GM18498 (cell line): ENCODE data around the gene OMA1.
"Not testable (repeated sequence)": the region's sequence is repeated elsewhere in the genome, so short reads cannot be mapped to it uniquely, and the experiment has no call there.

ENCODE experiments used
- ATAC-seq: cut with Tn5 transposase; IDR thresholded peaks from one replicate; pipeline ENCODE4 v1.9.1; 2021; ENCODE audit warnings: mild to moderate bottlenecking, moderate library complexity; ENCODE audit not compliant: unreplicated experiment

Gene OMA1

DNA sequence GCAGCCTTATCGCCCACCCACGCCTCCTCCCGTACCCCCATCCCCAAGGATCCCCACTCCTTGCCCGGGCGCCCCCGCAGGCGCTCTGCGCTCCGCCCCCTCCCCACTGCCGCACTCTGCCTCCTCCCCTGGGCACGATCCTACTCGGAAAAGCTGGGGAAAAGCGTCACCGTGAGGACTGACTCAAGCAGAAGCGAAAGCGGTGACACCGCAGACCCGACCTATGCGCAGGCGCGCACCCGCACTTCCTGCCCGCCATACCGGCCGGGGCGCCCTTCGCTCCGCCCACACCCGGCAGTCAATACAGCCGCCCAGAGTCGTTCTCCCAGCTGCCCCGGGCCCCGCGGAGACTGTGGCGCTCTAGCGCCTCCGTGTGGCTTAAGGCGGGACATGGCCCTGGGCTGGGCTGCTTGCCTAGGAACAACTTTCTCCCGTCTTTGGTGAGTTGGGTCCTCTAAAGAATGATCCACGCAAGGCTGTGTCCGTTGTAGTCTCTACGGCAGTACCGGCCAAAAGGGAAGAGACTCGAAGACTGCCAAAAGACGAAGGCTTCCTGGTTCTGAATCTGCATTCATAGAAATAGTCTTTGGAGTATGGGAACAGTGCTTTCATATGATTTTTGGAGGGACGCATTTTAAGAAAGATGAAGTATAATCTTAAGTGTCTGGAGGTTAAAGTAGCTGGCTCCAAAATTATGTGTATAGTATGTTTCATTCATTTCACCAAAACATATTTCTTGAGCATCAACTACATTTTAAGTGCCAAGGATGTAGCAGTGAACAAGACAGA lies at the start of gene OMA1:
OMA1 (minus strand) TSS at position 207 of the 789 bp plus-strand sequence. CDS start 7,432 bp downstream, outside the sequence.
- peak; percentile 97 for ATAC-seq

GRCh38 chr1:58594546-58594945 lies 48.0 kb upstream of the OMA1 start:
- ATAC-seq = no peak

GRCh38 chr1:58592522-58593134 lies 46.1 kb upstream of the OMA1 start:
- ATAC-seq = no peak

DNA sequence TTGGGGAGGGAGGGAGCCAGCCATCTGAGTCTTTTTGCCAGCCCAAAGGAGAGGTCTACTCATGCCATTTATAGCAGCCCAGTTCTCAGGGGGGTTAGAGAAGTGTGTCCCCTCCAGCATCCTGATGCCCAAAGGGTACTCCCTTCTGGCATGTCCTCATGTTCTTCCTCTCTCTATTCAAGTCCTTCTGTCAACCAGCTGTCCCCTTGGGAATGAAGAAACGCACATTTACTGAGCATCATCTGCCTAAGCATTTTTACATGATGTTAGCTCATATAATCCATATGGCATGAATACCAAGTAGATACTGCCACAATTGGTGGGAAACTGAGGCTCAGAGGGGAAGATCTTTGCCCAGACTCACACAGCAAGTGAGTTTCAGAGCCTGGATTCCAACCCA lies 45.3 kb upstream of the OMA1 start:
- ATAC-seq = no peak

DNA sequence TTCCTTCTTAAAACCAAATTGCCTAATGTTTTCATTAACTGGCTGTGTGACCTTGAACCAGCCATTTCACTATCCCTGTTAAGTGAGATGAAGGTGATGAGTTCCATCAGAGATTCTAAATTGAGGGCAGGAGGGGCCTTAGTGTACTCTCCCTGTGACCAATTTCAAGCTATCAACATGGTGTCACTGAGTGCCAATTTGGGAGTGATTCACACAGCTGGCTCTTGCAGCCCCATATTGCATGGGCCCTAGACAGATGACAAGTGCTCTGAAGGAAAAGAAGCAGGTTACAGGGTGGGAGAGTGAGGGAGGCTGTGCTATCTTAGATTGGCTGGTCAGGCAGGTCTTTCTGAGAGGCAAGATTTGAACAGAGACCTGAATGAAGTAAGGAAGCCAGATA lies 43.5 kb upstream of the OMA1 start:
- ATAC-seq = no peak

- no peak for ATAC-seq
Measured at GRCh38 chr1:58588396-58588795, 41.9 kb upstream of the OMA1 start.

DNA sequence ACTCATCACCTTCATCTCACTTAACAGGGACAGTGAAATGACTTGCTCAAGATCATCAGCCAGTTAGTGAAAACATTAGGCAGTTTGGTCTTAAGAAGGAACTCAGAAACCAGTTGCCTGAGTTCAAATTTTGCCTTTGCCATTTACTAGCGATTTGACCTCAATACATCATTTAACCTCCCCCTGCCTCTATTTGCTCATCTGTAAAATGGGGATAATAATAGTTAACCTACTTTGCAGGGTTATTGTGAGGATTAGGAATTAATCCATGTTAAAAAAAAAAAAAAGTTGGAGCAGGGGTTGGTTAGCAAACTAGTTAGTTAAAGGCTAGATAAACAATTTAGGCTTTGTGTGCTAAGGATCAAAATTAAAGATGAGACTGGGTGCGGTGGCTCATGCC lies 41.1 kb upstream of the OMA1 start:
- no peak for ATAC-seq

GRCh38 chr1:58586271-58586670 lies 39.7 kb upstream of the OMA1 start:
- ATAC-seq = no peak

DNA sequence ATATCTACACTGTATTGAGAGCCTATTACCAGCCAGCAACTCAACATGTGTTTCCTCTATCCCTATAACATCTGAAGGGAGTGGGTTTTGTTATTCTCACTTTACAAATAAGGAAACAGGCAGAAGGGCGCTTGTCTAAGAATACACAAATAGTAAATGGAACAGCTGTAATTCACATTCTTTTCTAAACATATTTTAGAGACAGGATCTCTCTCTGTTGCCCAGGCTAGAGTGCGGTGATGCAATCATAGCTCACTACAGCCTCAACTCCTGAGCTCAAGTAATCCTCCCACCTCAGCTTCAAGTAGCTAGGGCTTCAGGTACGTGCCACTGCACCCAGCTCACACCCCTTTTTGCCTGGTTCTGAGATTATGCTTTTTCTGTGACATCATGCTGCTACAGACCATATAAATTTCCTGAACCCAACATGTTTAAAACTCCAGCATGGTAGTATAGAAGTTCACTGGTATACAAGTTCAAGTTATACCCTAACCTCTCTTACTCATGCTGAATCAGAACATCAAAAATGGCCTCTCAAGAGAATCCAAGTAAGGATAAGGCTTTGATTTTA lies 39.1 kb upstream of the OMA1 start:
- ATAC-seq = no peak

DNA sequence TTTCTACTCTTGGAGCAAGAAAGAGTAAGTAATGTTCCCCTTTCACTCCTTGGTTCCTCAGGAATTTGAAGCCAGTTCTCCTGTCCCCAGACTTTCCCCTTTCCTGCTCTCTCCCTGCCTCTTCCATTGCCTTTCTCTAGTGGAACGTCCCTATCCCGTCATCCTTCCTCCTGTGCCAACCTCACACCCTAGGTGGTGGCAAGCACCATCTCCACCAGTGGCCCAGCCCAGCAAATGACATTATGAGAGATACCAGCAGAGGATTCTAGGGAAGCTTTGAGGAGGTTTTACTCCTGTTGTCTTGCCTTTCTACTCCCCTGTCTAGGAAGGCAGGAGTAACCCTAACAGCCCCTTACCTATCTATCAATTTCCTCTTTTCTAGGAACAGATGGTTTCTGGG lies 38.6 kb upstream of the OMA1 start:
- no peak for ATAC-seq

DNA sequence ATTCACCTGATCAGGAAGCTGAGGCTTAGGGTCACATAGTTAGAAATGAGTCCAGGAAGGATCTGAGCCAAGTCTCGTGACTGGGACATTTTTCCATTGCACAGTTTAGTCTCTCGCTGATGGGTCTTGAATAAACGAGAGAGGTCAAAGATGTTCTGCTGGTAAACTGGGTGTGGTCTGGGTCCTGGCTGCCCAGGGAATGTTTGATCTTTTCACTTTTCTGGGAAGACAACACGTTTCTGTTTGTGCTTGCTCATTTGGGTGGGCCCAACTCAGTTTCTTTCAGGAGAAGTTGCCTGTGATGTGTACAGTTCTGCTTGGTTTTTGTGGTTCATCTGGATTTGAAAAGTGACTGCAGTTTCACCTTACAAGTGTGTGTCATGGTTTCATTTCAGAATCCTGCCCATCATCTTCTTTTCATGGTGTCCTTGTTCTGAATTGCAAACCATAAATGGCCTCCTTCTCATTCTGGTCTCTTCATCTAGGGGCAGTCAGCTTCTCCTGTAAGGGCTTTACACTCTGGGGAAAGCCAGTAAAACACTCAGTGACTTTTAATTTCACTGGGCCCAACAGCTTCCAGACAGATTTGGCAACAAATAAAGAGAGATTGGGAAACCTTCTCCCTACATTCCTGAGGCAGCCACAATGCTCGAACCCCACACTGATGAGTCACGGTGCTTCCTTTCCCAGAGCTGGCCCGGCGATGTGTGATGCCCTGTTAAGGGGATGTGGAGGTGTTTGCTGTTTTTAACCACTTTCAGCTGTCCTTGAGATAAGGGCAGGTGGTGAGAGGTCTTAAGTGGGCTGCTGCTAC lies 37.8 kb upstream of the OMA1 start:
- ATAC-seq = peak; percentile 81

- no peak for ATAC-seq
Measured at GRCh38 chr1:58583496-58583895, 37.0 kb upstream of the OMA1 start.

DNA sequence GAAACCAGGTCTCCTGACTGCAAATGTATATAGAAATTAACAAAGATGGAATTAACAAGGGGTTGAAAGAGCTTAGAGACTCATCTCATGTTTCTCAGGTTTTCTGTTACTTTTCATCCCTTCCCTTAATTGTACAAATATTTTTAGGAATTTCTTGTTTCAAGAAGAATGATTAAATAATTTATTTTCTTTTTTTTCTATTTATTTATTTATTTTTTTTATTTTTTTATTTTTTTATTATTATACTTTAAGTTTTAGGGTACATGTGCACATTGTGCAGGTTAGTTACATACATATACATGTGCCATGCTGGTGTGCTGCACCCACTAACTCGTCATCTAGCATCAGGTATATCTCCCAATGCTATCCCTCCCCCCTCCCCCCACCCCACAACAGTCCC lies 35.6 kb upstream of the OMA1 start:
- ATAC-seq = not testable (repeated sequence)

- no peak for ATAC-seq
Measured at GRCh38 chr1:58581641-58582040, 35.1 kb upstream of the OMA1 start.

DNA sequence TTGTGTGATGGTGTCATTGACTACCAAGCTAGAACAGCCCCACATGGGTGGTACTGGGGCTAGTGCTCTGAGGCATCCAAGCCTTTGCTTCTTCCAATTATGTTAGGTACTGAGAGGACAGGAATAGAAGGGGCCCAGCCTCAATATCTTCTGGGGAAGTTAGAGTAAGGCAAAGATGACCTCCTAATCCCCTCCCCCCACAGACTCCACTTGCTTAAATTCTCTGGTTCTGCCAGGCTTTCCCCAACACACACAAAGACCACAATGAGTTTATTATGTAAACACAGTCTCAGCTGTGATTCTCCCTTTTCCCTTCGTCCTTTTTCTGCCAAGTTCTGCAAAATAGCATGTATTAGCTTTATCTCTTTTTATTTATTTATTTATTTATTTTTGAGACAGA lies 33.7 kb upstream of the OMA1 start:
- ATAC-seq = no peak

DNA sequence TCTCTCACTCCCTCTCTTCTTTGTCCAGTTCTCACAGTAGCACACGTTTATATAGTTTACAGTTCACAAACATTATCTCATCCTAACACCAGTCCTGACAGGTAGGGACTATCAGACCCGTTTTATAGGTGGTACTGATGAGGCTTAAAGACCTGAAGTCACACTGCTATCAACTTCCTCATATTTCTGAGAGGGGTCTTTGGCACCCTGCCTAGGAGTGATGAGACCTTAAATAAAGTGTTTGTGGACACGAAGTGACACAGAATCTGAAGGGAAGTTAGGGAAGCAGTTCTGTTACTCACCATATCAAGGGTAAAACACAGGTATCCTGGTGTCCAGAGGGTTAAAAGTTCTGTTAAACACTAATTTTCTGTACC lies 31.1 kb upstream of the OMA1 start:
- ATAC-seq = no peak

DNA sequence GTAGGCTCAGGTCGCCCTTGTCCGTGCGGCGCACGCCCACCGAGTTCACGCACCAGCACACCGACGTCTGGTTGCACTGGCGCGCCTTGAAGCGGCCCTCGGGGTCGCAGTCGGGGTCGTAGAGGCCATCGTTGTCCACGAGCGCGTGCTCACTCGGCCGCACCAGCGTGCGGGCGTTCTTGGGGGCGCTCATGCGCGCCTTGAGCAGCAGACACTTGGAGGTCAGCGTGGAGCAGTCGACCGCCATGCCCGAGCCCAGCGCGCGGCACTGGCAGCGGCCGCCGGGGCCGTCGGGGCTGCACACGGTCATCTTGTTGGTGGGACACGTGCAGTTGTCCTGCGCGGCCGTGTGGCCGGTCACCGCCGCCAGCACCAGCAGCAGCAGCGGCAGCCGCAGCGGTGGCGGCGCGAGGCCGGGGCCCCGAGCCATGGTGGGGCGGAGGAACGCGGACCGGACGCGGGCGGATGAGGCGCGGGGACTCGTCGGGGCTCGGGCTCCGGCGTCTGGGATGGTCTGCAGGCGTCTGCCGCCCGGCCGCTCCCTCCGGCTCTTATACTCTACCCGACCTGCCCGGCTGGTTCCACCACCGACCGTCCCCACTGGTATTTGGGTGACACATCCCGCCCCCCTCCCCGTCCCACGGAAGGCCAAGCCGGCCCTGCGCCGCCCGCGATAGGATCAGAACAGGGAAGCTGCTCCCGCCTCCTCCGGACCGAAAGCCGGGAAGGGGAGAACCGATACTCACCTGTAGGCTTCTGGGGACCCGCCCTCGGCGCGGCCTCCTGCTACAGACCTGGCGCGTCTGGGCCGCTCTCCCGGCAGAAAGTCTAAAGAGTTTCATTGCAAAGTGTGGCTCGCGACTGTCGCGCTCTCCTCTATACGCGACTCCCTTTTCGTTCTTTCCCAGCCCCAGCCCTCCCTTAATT lies 30.5 kb upstream of the OMA1 start, which contains the start of gene TACSTD2:
TACSTD2 (minus strand) TSS at position 526 of the 927 bp plus-strand sequence; CDS start at position 430, 96 bp downstream.
- no peak for ATAC-seq

DNA sequence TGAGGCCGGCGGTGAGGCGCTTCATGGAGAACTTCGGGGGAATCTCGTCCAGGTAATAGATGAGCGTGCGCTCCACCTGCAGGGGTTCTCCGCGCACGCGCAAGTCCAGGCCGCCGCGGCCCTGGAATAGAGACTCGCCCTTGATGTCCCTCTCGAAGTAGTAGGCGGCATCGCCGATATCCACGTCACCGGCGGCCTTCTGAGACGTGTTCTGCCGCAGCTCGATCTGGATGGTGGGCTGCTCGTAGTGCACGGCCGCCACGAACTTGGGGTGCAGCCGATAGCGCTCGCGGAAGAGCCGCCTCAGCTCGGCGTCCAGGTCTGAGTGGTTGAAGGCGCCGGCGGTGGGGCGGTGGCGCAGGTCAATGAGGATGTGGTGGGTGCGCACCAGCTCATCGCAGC lies 29.8 kb upstream of the OMA1 start:
- no peak for ATAC-seq

GRCh38 chr1:58575551-58576324 lies 29.2 kb upstream of the OMA1 start:
- ATAC-seq = no peak
